Stimulated activated naive CD8-positive, alpha-beta T cell treated with anti-CD3 and anti-CD28 coated beads, Interleukin-15, Interleukin-2, amounts not matched to agents 100 U/mL and 50 U/mL, for 24 hours (primary cell): Measurements from ENCODE around the gene PPP1R11.
"Not testable (repeated sequence)": the region's sequence is repeated elsewhere in the genome, so short reads cannot be mapped to it uniquely, and the experiment has no call there.

Source experiments
- ATAC-seq: fragments of 150-1000 bp; cut with Tn5 transposase; one replicate; pipeline ENCODE4 v1.10.0; 2021
- DNase-seq: peaks from one replicate; pipeline ENCODE4 v3.0.0; 2021

PPP1R11 gene

DNA sequence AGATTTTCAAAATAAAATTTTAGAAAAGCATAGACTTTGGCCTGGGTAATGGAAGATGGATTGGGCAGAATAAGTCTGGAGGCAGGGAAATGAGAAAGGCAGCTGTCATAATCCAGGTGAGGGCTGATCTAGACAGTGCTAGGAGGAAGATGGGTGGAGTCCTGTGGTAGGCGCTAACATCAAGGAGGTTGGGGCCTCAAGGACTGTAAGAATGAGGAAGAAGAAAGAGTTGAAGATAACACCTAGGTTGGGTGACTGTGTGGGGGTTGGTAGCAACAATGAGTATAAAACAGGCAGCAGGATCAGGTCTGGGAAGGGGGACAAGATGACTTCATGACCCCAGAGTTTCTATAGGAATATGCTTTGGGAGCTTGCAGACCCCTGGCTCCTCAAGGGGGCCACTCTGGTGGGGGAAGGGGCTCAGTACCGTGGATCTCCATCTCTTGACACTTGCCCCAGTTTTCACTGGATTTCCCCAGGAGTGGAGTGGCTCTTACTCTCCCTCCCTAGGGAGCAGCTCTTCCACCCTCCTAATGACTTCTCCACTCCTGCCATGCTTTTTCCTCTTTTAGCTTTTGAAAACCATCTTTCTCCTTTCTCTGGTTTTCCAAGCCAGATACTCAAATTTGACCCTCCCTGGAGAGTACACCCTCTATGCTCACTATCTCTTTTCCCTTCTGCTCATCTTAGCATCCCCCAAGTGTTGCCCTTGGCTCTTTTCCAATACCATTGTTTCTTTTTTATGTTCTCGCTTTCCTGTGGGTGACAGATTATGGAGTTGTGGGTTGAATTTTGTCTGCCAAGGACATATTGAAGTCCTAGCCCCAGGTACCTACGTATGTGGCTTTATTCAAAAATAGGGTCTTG, 31.1 kb downstream of the PPP1R11 start:
- ATAC-seq (no peak), DNase-seq (no peak)

DNA sequence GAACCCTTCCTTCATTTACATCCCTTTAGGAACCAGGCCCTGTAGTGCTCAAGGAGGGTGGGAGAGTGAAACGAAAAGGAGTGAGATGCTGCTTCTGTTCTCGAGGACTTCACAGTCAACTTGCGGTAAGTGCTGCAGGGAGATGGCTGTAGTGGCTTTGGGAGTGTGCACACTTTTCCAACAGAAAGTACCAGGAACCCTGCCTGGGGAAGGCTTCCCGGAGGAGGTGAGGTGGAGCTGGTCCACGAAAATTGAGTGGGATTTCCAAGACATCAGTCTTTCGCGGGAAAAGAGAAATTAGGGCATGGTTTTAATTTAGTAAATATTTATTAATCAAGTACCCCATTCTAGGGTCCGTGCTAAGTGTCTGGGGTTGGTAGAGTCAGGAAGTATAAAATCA, 33.2 kb downstream of the PPP1R11 start:
- ATAC-seq, result no peak

DNA sequence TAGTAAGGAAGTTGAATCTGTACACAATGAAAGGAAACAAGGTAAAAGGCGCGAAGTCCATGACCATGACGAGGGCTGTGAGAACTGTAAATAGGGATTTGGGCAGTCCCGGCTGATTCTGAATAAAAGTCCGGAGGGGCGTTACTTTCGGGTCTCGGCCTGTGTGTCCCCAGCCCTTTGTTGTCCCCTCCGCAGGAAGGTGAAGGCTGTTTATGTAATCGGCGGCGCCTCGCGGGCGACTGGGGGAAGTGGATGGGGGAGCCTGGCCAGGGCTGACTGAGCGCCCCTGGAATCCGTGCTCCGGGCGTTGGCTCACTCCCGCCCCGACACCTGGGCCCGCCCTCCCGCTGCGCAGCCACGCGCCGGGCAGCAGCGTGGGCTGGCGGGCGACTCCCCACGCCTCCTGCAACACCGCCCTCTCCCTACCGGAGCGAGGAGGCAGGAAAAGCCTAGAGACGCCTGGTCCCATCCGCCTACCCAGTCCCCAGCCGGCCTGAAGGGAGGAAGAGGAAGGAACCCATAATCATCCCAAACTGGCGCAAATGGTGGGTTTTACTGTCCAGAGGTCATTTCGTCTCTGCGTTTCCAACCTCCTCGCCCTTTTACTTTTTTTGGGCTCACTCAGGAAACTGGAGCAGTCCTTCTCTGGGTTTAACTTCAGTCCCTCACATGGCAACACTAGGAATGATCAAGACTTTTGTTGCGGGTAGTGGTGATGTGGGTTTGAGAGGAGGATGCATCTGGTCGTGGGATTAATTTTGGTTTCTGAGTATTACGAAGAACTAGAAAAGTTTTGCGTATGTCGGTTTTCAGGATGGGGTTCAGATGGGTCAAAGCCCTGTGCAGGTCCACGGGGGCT, 33.8 kb downstream of the PPP1R11 start:
- ATAC-seq, result no peak
- DNase-seq, result peak; percentile 33

More for the DNA sequence above, 33.2 kb downstream of the PPP1R11 start:
- DNase-seq, result no peak

DNA sequence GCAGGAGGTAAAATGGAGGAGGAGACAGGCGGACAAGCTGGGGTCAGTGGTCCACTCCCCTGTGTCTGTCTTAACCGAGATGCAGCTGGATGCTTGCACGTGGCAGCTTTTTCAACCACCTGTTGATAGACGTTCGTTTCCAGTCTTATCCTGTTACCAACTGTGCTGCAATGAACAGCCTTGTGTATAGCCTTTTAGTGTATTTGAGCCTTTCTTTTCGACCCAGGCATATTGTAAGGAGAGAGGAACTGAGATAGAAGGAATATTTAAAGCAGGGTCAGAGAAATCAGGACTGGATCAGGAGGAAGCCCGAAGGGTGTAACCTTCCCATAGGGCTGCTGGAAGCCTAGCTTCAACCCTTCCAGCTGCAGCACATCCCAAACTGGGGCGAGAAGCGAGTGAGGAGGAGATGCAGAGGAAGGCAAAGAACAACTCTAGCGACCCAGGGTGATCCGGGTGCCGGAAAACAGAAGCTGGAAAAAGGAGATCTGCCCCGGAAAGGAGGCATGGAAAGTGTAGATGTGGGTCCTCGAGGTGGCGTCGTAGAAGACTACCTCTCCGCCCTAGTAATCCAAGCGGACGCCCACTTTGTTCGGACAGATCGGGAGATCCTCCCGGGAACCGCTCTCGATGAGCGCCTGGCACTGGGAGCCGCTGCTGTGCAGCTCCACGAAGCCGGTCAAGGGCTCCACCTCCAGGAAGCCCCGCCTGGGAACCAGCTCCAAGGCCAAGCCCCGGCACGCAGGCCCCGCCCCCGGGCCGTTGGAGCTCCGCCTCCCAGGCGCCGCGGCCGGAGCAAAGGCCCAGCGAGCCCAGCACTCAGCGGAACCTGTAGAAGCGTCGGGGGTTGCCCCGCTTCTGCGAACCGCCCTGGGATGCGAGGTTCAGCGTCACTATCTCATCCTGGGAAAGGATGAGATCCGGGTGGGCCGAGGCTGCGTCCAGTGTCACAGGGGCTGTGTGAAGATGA, 34.7 kb downstream of the PPP1R11 start:
- DNase-seq (peak; percentile 87), ATAC-seq (peak; percentile 75)

- ATAC-seq (peak; percentile 8), DNase-seq (no peak)
These were observed 35.5 kb downstream of the PPP1R11 start for GRCh38 chr6:30102414-30102969.

DNA sequence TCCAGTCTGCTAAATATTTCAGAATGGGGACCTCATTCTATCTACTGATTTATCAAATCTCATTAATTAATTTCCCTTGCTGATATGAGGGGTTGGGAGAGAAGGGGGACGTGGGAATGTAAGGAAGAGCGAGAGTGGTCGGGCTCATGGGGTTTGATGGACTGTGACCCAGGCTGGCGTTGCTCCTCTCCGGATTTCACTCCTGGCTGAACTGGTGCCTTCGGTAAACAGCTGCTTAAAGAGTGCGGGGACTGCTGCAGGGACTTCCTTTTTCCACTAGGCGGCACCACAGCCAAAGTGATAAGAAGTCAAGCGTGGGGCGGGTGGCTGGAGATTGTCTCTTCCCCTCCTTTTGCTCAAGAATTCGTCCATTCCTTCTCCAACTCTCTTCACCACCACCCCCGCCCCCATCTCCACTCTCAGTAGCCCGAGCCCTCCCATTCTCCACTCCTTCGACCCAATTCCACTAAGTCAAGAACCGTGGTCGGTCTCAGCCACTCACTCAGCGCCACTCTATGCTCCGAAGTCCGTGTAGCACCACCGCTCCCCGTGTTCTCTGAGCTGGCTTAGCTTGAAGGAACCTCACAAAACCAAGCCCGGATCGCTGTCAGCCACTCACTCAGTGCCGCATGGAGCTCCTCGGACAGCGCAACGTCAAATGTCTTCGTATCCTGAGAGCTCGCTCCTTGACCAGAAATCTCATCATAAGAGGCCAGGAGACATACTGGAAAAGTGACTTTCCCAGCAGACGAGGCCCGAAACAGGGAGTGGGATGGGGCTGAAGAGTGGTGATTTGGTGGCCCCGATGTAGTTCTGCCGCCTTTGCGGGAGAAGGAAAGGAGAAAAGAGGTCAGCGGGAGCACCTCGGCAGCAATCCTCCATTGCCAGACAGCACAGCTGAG, 36.2 kb downstream of the PPP1R11 start:
- ATAC-seq (peak; percentile 82), DNase-seq (peak; percentile 83)

- ATAC-seq (no peak), DNase-seq (no peak)
These were observed 36.8 kb downstream of the PPP1R11 start for GRCh38 chr6:30103872-30104179.

GRCh38 chr6:30104661-30105060, 37.7 kb downstream of the PPP1R11 start:
- DNase-seq, result no peak
- ATAC-seq, result no peak

DNA sequence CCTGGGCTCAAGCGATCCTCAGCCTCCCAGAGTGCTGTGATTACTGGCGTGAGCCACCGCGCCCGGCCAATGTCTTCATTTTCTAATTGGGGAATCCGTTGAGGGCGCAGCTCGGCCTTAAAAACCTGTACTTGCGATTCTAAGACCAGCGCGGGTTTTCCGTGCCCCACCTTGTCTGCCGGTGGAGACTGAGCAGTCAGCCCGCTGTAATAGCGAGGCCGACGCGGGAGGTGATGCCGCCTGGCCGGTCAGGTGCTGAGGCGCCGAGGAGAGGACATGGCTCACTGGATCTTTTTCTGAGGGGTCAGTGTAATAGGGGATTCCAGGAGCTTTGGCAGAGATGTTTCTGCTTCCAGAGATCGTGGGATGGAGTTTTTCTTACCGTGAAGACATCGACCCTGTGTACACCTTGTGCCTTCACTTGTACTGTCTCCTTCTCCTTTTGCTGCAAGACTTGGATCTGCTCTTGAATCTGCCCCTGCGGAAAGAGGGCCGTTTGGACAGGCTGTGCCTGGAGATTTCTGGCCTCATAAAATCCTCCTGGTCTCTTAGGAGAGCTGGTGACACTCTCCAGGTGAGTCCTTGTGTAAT, 44.4 kb downstream of the PPP1R11 start:
- ATAC-seq (no peak), DNase-seq (no peak)

- ATAC-seq (no peak), DNase-seq (no peak)
These were observed 45.5 kb downstream of the PPP1R11 start for GRCh38 chr6:30112402-30112994.

GRCh38 chr6:30113003-30113759, 46.2 kb downstream of the PPP1R11 start, which contains the start of gene TRIM31:
Gene TRIM31, minus strand, starts transcription at chr6:30113090. Its CDS starts 285 bp downstream, at chr6:30112805.
- ATAC-seq (peak; percentile 86), DNase-seq (no peak)

- ATAC-seq, result no peak
- no peak for DNase-seq
These were observed 46.8 kb downstream of the PPP1R11 start for GRCh38 chr6:30113841-30114240.

DNA sequence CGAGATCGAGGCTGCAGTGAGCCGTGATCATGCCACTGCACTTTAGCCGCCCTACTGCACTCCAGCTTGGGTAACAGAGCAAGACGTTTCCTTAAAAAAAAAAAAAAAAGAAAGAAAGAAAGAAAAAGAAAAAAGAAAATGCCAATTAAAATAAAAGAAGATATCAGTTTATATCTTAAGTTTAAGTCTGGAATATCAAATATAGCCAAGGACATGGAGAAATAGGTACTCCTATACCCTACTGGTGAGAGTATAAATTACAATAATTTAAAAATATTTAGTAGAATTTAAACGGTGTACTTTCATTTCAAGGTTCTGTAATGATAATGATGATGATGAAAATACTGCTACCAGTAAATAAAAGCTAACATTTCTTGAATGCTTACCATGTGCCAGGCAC, 49.7 kb downstream of the PPP1R11 start:
- ATAC-seq, result no peak
- no peak for DNase-seq

DNA sequence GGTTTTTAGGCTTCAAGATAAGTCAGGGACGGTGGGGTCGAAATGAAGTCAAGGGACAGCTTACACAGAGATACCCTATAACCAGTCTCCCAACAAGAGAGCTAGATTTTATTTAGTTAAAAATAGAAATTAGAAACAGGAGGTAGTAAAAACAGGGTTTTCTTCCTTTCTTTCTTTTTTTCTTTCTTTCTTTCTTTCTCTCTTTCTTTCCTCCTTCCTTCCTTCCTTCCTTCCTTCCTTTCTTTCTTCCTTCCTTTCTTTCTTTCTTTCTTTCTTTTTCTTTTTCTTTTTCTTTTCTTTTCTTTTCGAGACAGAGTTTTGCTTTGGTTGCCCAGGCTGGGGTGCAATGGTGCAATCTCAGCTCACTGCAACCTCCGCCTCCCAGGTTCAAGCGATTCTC, 51.7 kb downstream of the PPP1R11 start:
- not testable (repeated sequence) for DNase-seq, ATAC-seq
